DMS53 treated with DMSO at 0.1 percent for 48 hours (cell line): ENCODE results near the gene REST.
"Not testable (repeated sequence)": the region's sequence is repeated elsewhere in the genome, so short reads cannot be mapped to it uniquely, and the experiment has no call there.

ENCODE experiments used
- DNase-seq: peaks from one replicate; lab custom pipeline; 2025; ENCODE audit not compliant: unreplicated experiment; lab: John Stamatoyannopoulos, UW

The REST gene

DNA sequence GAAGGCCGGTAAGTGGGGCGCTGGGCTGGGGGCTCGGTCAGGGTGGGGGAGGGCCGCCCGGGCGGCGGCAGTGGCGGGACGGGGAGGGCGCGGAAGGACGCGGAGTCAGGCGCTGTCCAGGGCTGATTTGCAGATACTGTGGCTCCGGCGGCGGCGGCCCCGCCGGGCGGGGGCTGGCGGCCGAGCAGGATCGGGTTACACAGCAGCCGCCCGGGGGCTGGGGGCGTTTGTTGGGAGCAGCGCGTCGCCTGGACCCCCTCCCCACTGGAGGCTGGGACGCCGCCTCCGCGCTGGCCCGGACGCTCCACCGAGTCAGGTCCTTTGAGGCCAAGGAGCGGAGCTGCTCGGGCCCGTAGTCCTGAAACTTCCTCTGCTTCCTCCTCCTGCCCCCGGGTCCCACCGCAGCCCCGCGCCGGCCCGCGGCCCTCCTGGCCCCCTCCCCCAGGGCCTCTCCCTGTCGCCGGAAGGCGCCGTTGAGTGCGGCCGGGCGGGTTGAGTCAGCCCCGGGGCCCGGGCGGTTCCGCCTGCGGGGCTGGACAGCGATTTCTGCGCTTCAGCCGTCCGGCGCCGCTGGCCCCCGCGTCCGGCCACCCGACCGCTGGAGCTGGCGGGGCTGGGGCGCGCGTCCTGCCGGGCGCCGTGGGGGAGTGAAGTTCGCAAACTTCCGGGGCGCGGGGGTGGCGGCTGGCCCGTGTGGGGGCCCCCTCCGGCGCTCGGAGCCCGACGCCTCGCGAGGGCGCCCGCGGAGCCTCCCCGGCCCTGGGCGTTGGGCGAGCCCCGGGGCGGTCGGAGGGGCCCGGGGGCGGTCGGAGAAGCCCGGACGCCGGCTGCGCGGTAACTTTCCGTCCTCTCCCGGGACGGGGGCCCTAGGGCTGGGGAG is 746 bp downstream of the REST start:
- no peak for DNase-seq

DNA sequence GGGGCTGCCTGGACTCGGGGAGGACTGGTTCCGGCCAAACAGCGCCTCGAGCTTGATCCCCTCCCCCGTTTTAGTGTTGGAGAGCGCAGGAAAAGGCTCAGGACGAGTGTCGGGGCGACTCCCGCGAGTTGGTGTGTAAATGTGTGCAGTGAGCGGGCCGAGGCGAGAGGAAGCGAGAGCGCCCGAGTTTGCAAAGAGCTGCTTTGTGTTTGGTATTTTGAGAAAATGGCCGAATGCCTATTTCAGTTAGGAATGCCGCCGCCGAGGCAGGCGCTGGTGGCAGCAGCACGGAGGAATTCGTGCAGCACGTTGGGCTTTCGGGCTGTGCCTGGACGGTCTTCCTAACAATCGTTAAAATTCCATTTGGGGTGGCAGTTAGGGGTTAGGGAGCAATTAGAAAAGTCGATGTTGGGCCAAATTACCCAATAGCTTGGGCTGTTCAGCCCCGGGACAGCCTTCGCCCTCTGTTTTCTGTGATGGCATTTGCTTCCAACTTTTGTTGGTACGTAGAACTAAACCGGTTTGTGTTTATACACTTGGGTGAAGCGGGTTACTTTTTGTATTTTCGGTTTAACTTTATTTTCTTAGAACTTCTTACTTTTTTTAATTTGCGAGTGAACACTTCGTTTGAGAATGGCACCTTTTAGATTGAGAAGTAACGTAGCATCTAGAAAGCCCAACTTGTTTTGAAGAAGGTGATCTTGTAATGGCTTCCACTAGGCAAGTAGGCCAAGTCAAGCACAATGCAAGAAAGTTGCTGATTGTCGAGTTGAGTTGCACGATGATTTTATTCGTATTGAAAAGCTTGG is 1.6 kb downstream of the REST start:
- peak; percentile 1 for DNase-seq

GRCh38 chr4:56910172-56910967 is 2.7 kb downstream of the REST start:
- DNase-seq = no peak

DNA sequence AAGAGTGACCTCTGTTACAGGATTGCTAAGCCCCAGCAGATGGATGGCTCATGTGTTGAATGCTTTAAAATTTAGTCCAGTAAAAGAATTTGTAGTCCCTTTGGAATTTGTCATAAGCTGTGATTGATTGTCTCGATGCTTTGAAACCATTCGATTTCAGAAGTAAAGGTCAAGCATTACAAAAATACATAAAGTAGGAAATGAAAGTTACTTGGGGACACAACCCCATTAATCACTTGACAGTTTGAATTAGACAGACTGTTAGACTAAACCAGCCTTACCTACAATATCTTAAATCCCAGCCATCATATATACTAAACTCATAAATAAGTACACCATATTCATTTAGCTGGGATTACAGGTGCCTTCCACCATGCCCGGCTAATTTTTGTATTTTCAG is 6.6 kb downstream of the REST start:
- no peak for DNase-seq

DNA sequence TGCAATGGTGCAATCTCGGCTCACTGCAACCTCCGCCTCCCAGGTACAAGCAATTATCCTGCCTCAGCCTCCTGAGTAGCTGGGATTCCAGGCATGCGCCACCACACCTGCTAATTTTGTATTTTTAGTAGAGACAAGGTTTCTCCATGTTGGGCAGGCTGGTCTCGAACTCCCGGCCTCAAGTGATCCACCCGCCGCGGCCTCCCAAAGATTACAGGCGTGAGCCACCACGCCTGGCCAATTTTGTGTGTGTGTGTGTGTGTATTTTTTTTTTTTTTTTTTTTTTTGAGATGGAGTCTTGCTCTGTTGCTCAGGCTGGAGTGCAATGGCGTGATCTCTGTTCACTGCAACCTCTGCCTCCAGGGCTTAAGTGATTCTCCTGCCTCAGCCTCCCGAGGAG is 7.3 kb downstream of the REST start:
- DNase-seq = not testable (repeated sequence)

DNA sequence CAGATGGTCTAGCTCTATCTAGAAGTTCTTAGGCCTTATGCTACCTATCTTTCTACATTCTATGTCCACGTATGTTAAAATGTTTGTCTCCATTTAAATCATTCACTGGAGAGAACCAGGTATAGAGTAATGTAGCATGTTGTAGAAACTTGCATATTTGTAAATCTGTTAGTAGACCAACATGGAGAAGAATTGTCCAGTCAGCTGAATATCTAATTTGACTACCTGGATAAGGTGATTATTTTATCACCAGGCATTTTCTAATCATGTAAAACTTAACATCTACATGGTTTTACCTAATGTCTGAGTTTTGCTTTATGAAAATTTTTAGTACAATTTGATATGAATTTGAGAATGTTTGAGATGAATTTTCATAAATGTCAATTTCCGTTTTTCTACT is 19.5 kb downstream of the REST start:
- no peak for DNase-seq

GRCh38 chr4:56930638-56931037 is 22.9 kb downstream of the REST start:
- no peak for DNase-seq

GRCh38 chr4:56931924-56932323 is 24.2 kb downstream of the REST start:
- no peak for DNase-seq

GRCh38 chr4:56937262-56937661 is 29.6 kb downstream of the REST start:
- no peak for DNase-seq

- not testable (repeated sequence) for DNase-seq
These were observed 32.1 kb downstream of the REST start for GRCh38 chr4:56939826-56940225.

GRCh38 chr4:56940403-56940802 is 32.7 kb downstream of the REST start:
- no peak for DNase-seq

DNA sequence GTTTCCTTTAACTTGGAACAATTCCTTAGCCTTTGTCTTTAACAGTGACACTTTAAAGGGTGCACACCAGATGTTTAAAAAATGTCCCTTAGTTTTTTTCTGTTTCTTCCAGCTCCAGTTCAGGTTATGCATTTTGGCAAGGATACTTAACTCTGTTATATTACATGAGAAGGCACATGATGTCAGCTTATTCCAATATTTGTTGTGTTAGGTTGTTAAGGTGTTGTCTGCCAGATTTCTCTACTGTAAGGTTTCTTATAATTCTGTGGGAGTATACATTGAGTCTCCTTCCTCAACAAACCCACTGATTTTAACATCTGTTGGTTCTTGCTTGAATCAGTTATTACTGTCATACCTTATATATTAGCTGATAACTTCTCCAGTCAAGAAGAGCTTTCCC is 33.3 kb downstream of the REST start:
- DNase-seq = no peak

GRCh38 chr4:56941403-56941802 is 33.7 kb downstream of the REST start:
- DNase-seq = no peak

GRCh38 chr4:56953680-56954520 is 46.2 kb downstream of the REST start:
- no peak for DNase-seq

GRCh38 chr4:56958111-56958517 is 50.4 kb downstream of the REST start:
- DNase-seq = no peak

- no peak for DNase-seq
These were observed 51.4 kb downstream of the REST start for GRCh38 chr4:56959100-56959499.

- DNase-seq = no peak
These were observed 53.4 kb downstream of the REST start for GRCh38 chr4:56961107-56961500.

- no peak for DNase-seq
These were observed 63.7 kb downstream of the REST start for GRCh38 chr4:56971383-56971782.

DNA sequence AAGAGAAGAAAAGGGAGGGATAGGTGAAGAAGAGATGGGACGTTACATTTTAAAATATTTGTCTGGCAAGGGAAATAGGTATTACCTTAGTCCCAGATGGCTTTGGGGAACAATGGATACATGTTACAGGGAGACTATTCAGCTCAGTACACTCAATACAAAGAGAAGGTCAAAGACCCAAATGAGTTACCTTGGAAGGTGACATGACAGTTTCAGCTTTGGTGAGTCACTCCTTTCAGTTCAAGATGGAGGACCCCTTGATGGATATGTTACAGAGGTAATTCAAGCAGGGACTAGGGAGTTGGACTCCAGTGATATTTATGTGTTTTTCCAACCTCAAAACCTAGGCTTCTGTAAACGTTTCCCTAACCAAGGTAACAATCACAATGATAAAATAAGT is 64.7 kb downstream of the REST start:
- no peak for DNase-seq

DNA sequence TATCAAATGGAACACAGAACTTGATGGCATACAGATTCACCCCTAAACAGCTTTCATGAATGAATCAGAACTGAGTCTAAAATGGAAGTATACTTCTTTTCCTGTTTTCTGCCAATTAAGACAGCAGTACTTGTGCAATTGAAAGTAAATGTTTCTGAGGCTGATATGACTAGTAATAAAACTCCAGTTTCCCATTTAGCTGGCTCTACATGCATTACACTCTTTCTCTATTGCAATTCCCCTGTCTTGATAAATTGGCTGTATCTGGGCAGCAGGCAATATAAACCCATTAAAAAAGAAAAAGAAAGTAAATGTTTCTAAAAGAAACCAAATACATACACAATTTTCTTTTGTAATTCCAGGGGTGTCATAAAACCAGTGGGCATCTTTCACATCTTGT is 65.1 kb downstream of the REST start:
- DNase-seq = no peak

DNA sequence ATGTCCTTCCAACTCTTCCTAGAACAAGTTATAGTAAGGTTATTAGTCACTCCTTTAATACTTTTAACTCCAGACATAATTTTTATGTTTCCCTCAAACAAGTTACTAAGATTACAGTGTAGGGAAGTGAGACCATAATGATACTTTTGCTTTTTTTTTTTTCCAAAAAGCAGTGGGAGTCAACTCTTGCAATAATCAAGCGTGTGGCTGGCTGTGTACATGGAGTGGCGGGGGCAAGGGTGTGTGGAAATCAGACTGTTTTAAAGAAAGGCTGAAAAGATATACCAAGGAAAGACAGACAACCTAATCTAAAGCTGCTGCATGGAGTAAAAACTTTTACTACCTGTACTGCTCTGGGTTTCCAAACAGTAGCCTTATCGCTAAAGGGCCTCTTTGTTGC is 65.6 kb downstream of the REST start:
- no peak for DNase-seq
